Measurements from ENCODE around the gene SCD5. TPM values are rescaled to one million over a fixed set of nuclear protein-coding genes. Genes with fewer than 3 reads are reported as not detected.

Gene SCD5
- total and polyA plus RNA-seq, 2 donors (not counting 3 experiments of a cell fraction or from before 2014, with no cell fraction given), result 38.4 to 38.5 TPM

- CTCF ChIA-PET, result interaction anchor here (0.7 to 2.5 kb wide), 5 partner anchors 9 to 190 kb away, joined by 3 to 11 read pairs (median 4); no protein-coding TSS in a partner anchor
- Histone ChIP-seq H3K79me2 (ENCODE audit: control insufficient read depth, insufficient read depth, low read length) (no peaks in the 10 kb centered on the region), H3K27ac (ENCODE audit: insufficient read depth, low read depth, low read length) (no peak overlapping the region), H3K27me3 (ENCODE audit: control insufficient read depth in 2 of 2, insufficient read depth in 2 of 2, low read length in 2 of 2) (no peaks in the 10 kb centered on the region), H4K20me1 (replicated peaks; ENCODE audit: control insufficient read depth, extremely low read depth, insufficient read depth, low read length) (no peaks in the 10 kb centered on the region), H3K4me3 (replicated peaks in 1 of 3; ENCODE audit: insufficient read depth in 1 of 3, low read depth in 1 of 3, low read length in 3 of 3) (no peak overlapping the region), H3K4me1 (ENCODE audit: control insufficient read depth, extremely low read depth, insufficient read depth, low read length) (peaks cover 7% of the 10 kb centered on the region), H3K9me1 (replicated peaks; ENCODE audit: control insufficient read depth, extremely low read depth, insufficient read depth, low read length) (no peaks in the 10 kb centered on the region), H2AFZ (ENCODE audit: low read depth, low read length) (no peak overlapping the region), H3K9me3 (replicated peaks; ENCODE audit: control insufficient read depth, insufficient read depth, low read length) (no peaks in the 10 kb centered on the region), H3K4me2 (ENCODE audit: insufficient read depth, low read length) (no peak overlapping the region), H3K36me3 (ENCODE audit: control insufficient read depth in 2 of 2, extremely low read depth in 1 of 2, insufficient read depth in 2 of 2, low read length in 2 of 2) (no peaks in the 10 kb centered on the region), H3K9ac (replicated peaks; ENCODE audit: extremely low read depth, insufficient read depth, low read length) (no peak overlapping the region)
- POLR2A ChIA-PET, result no interaction called here
- TF ChIP-seq JUN (IDR thresholded peaks at IDR 0.05; ENCODE audit: borderline replicate concordance, insufficient read depth, insufficient read length, low read depth) (no peak), FOS (IDR thresholded peaks at IDR 0.05; ENCODE audit: borderline replicate concordance, insufficient read depth, low read length) (peak; percentile 56)
- intact Hi-C loops (cut with micrococcal nuclease) (no loop called here), dilution Hi-C loops (cut with MboI; ENCODE audit: extremely low pct_ligation_motif_present, low sequenced_read_pairs) (no loop called here)
- DNase-seq (ENCODE audit: low read depth, low spot score) (peak; percentile 55), FAIRE-seq (no peak)
- no TSS peak for BruUV-seq (replicated peaks)
Observed at GRCh38 chr4:82652062-82652461, 146.5 kb downstream of the SCD5 start.

- Histone ChIP-seq H3K9ac (replicated peaks; ENCODE audit: extremely low read depth, insufficient read depth, low read length) (no peak overlapping the region), H3K79me2 (ENCODE audit: control insufficient read depth, insufficient read depth, low read length) (no peaks in the 10 kb centered on the region), H2AFZ (ENCODE audit: low read depth, low read length) (no peak overlapping the region), H3K9me3 (replicated peaks; ENCODE audit: control insufficient read depth, insufficient read depth, low read length) (no peaks in the 10 kb centered on the region), H3K4me3 (replicated peaks in 1 of 3; ENCODE audit: insufficient read depth in 1 of 3, low read depth in 1 of 3, low read length in 3 of 3) (no peak overlapping the region), H3K4me2 (ENCODE audit: insufficient read depth, low read length) (no peak overlapping the region), H4K20me1 (replicated peaks; ENCODE audit: control insufficient read depth, extremely low read depth, insufficient read depth, low read length) (no peaks in the 10 kb centered on the region), H3K4me1 (ENCODE audit: control insufficient read depth, extremely low read depth, insufficient read depth, low read length) (peaks cover 7% of the 10 kb centered on the region), H3K36me3 (ENCODE audit: control insufficient read depth in 2 of 2, extremely low read depth in 1 of 2, insufficient read depth in 2 of 2, low read length in 2 of 2) (no peaks in the 10 kb centered on the region), H3K27ac (ENCODE audit: insufficient read depth, low read depth, low read length) (no peak overlapping the region), H3K27me3 (ENCODE audit: control insufficient read depth in 2 of 2, insufficient read depth in 2 of 2, low read length in 2 of 2) (no peaks in the 10 kb centered on the region), H3K9me1 (replicated peaks; ENCODE audit: control insufficient read depth, extremely low read depth, insufficient read depth, low read length) (no peaks in the 10 kb centered on the region)
- intact Hi-C loops (cut with micrococcal nuclease) (no loop called here), dilution Hi-C loops (cut with MboI; ENCODE audit: extremely low pct_ligation_motif_present, low sequenced_read_pairs) (no loop called here)
- no TSS peak for BruUV-seq (replicated peaks)
- FAIRE-seq, result no peak
- ChIA-PET CTCF (interaction anchor here (1.2 kb wide), 1 partner anchor 88 kb away, joined by 3 read pairs; no protein-coding TSS in a partner anchor), POLR2A (no interaction called here)
- DNase-seq (ENCODE audit: low read depth, low spot score), result no peak
- no peak for TF ChIP-seq FOS (IDR thresholded peaks at IDR 0.05; ENCODE audit: borderline replicate concordance, insufficient read depth, low read length)
Observed at GRCh38 chr4:82650868-82651267, 147.7 kb downstream of the SCD5 start.

Data from endothelial cell of umbilical vein (primary cell).